HepG2 (cell line): ENCODE results near the gene NOP14. TPM values are rescaled to one million over a fixed set of nuclear protein-coding genes. Genes with fewer than 3 reads are reported as not detected.

Experiments
- CTCF ChIP-seq: sonication (generic); formaldehyde crosslinking; IDR thresholded peaks from 2 replicates; pipeline ENCODE4 v1.5.0; 2020; ENCODE audit warnings: mild to moderate bottlenecking, missing genetic modification reagents, moderate library complexity
- HNRNPK ChIP-seq: fragments of 200-400 bp; formaldehyde crosslinking; IDR thresholded peaks from 2 replicates; pipeline ENCODE4 v1.6.1; 2018; ENCODE audit warnings: low read length, low read depth, moderate library complexity, mild to moderate bottlenecking; ENCODE audit not compliant: poor library complexity, severe bottlenecking
- POGZ ChIP-seq: sonication (generic); formaldehyde crosslinking; IDR thresholded peaks from 2 replicates; pipeline ENCODE4 v1.4.0; 2020; ENCODE audit warnings: mild to moderate bottlenecking, missing genetic modification reagents
- RAD21 ChIP-seq: fragments of 450-650 bp; formaldehyde crosslinking; IDR thresholded peaks from 2 replicates; pipeline ENCODE4 v1.5.0; 2020; ENCODE audit warnings: mild to moderate bottlenecking
- ZEB1 ChIP-seq: IDR thresholded peaks from 2 replicates; pipeline ENCODE4 v1.6.1; 2012; ENCODE audit warnings: mild to moderate bottlenecking, low read depth, inconsistent platforms; ENCODE audit not compliant: insufficient replicate concordance
- ZNF280D ChIP-seq: sonication (generic); formaldehyde crosslinking; IDR thresholded peaks from 2 replicates; pipeline ENCODE4 v1.5.1; 2020; ENCODE audit warnings: mild to moderate bottlenecking, missing genetic modification reagents
- ZNF33A ChIP-seq: sonication (generic); formaldehyde crosslinking; IDR thresholded peaks from 2 replicates; pipeline ENCODE4 v1.5.1; 2020; ENCODE audit warnings: missing genetic modification reagents, mild to moderate bottlenecking, moderate library complexity, borderline replicate concordance
- ZNF687 ChIP-seq: sonication (generic); formaldehyde crosslinking; IDR thresholded peaks from 2 replicates; pipeline ENCODE4 v1.5.1; 2020; ENCODE audit warnings: mild to moderate bottlenecking, missing genetic modification reagents, moderate library complexity
- polyA plus RNA-seq, 8 experiments: library from polyadenylated mRNA; depleted of rRNA in 3 of 8; stranded (reverse) in 7 of 8; unstranded in 1 of 8; fragments of >200 nt; fragmentation: Illumina TruSeq in 4 of 8; extraction: Trizol in 4 of 8; gene quantifications; 2 replicates each; pipeline versions ENCODE4 v1.2.1 to v1.2.3, GENCODE V29; 2011 to 2016; ENCODE audit warnings: low read depth in 4 of 8, missing spikeins in 1 of 8, mixed read lengths in 1 of 8; ENCODE audit not compliant: insufficient read depth in 1 of 8
- total RNA-seq, 5 experiments: library from RNA; depleted of rRNA; stranded (reverse); fragments of >200 nt; fragmentation: Illumina TruSeq; extraction: Trizol; gene quantifications; 2 replicates each; pipeline ENCODE4 v1.2.3, GENCODE V29; 2016; ENCODE audit warnings: low read depth in 1 of 5

Gene NOP14
- total and polyA plus RNA-seq, 2 of the 13 experiments (the other 11 are each of a cell fraction or from before 2014, with no cell fraction given), result 6.9 to 47.9 TPM

DNA sequence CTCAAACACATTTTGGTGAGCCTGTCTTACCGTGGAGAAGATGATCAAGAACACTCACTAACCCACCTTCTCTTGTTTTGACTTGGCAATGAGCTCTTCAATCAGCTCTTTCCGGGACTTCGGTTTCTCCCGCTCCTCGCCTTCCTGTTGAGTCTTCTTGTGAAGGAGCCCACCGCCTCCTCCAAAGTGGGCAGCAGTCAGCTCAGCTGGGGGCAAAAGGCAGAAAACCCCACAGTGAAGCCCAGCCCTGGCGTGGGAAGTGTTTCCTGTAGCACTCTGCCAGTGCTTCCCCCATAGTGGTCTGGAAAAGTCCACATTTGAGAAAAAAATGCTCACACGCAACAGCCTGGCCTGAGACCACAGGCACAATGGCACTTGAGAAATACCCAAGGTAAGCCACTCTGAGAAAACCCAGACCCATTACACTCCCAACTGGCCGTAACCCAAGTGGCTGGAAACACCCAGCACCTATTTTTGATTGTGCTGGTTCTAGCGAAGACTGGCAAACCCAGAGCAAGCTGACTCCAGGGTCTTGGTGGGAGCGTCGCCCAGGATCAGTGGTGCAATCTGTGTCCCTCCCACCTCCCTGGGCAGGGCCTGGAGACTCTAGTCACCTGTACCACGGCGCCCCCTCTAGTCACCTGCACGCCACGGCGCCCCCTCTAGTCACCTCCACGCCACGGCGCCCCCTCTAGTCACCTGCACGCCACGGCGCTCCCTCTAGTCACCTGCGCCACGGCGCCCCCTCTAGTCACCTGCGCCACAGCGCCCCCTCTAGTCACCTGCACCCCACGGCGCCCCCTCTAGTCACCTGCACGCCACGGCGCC, 8.6 kb downstream of the NOP14 start (continued):
- TF ChIP-seq CTCF (CRISPR knock-in tag) (peak; percentile 72), ZNF687 (CRISPR knock-in tag) (peak; percentile 46), ZNF280D (CRISPR knock-in tag) (no peak), HNRNPK (peak; percentile 56), POGZ (CRISPR knock-in tag) (peak; percentile 65; the same call in 1 of the 2 replicates), RAD21 (0 out of 2 replicates have a peak, but pooled peaks have one; percentile 12), ZEB1 (peak; percentile 88), ZNF33A (CRISPR knock-in tag) (no peak)
